Endothelial cell of umbilical vein (primary cell): ENCODE results near the gene C22orf23. TPM values are rescaled to one million over a fixed set of nuclear protein-coding genes. Genes with fewer than 3 reads are reported as not detected.
"Not testable (repeated sequence)": the region's sequence is repeated elsewhere in the genome, so short reads cannot be mapped to it uniquely, and the experiment has no call there.

Experiments used
- BruUV-seq: library from RNA; stranded (reverse); fragments of 400-500 nt; replicated peaks from 2 replicates; lab custom pipeline; 2021; lab: Mats Ljungman, UMichigan
- CTCF ChIA-PET: fragments of 300-600, 350-600 bp; sonication (Branson Sonifier 250); formaldehyde crosslinking; loops from one replicate; lab custom pipeline; 2021; ENCODE audit warnings: antibody characterized with exemption, inconsistent platforms; lab: Charles Lee
- POLR2A ChIA-PET: fragments of 300-600, 350-600 bp; sonication (Branson Sonifier 250); formaldehyde crosslinking; loops from one replicate; lab custom pipeline; 2021; ENCODE audit warnings: antibody characterized with exemption, inconsistent platforms; lab: Charles Lee
- DNase-seq: peaks from one replicate; pipeline ENCODE4 v3.0.0-alpha.2; 2011; ENCODE audit warnings: low read depth, low spot score
- FAIRE-seq: peaks from 2 replicates; lab custom pipeline; 2011; peaks lifted over from hg19 to GRCh38; lab: Jason Lieb, UNC
- H2AFZ ChIP-seq: 2 replicates; pipeline ENCODE4 v1.6.0; 2012; ENCODE audit warnings: low read depth, low read length, control low read depth, inconsistent platforms
- H3K27ac ChIP-seq: 2 replicates; pipeline ENCODE4 v1.5.1; 2011; ENCODE audit warnings: low read depth, mild to moderate bottlenecking, control low read depth, low read length, moderate library complexity; ENCODE audit not compliant: insufficient read depth
- H3K27me3 ChIP-seq, 2 experiments: 2 replicates each; pipeline versions ENCODE4 v1.6.0 to v1.6.1; 2011; ENCODE audit warnings: low read length in 2 of 2, mixed read lengths in 1 of 2; ENCODE audit not compliant: control insufficient read depth in 2 of 2, insufficient read depth in 2 of 2
- H3K36me3 ChIP-seq, 2 experiments: 2 replicates in 1 of 2; 3 replicates in 1 of 2; pipeline ENCODE4 v1.5.1; 2011; ENCODE audit warnings: low read length in 2 of 2, mild to moderate bottlenecking in 1 of 2, moderate library complexity in 1 of 2; ENCODE audit not compliant: control insufficient read depth in 2 of 2, insufficient read depth in 2 of 2; ENCODE audit errors: extremely low read depth in 1 of 2
- H3K4me1 ChIP-seq: 3 replicates; pipeline ENCODE4 v1.5.1; 2011; ENCODE audit warnings: mild to moderate bottlenecking, low read length; ENCODE audit not compliant: control insufficient read depth, insufficient read depth; ENCODE audit errors: extremely low read depth
- H3K4me2 ChIP-seq: 2 replicates; pipeline ENCODE4 v1.6.1; 2011; ENCODE audit warnings: low read length, control low read depth, mixed read lengths; ENCODE audit not compliant: insufficient read depth
- H3K4me3 ChIP-seq, 3 experiments: fragments of 200-600 bp in 1 of 3; sonication (generic), shearing (Covaris generic) in 1 of 3; replicated peaks in 1 of 3; 2 replicates each; pipeline ENCODE4 v1.5.1; 2011 to 2016; ENCODE audit warnings: control low read depth in 3 of 3, low read length in 3 of 3, mild to moderate bottlenecking in 2 of 3, inconsistent platforms in 1 of 3, low read depth in 1 of 3, moderate library complexity in 1 of 3; ENCODE audit not compliant: insufficient read depth in 1 of 3
- H3K79me2 ChIP-seq: 2 replicates; pipeline ENCODE4 v1.6.0; 2012; ENCODE audit warnings: low read length, inconsistent platforms; ENCODE audit not compliant: control insufficient read depth, insufficient read depth
- H3K9ac ChIP-seq: replicated peaks from 2 replicates; pipeline ENCODE3; 2011; ENCODE audit warnings: low read length, control low read depth; ENCODE audit not compliant: insufficient read depth; ENCODE audit errors: extremely low read depth
- H3K9me1 ChIP-seq: replicated peaks from 3 replicates; pipeline ENCODE4 v1.6.0; 2011; ENCODE audit warnings: mild to moderate bottlenecking, low read length; ENCODE audit not compliant: control insufficient read depth, insufficient read depth; ENCODE audit errors: extremely low read depth
- H3K9me3 ChIP-seq: replicated peaks from 2 replicates; pipeline ENCODE4 v1.5.1; 2012; ENCODE audit warnings: low read length, inconsistent platforms; ENCODE audit not compliant: control insufficient read depth, insufficient read depth
- H4K20me1 ChIP-seq: replicated peaks from 2 replicates; pipeline ENCODE3; 2011; ENCODE audit warnings: mild to moderate bottlenecking, low read length; ENCODE audit not compliant: control insufficient read depth, insufficient read depth; ENCODE audit errors: extremely low read depth
- CTCF ChIP-seq, 2 donors: IDR thresholded peaks; 1 replicate in 1 of 2; 2 replicates in 1 of 2; pipeline ENCODE4 v1.5.1; 2011; ENCODE audit warnings: low read length in 2 of 2, mild to moderate bottlenecking in 2 of 2, moderate library complexity in 2 of 2, control low read depth in 1 of 2, inconsistent platforms in 1 of 2, low read depth in 1 of 2; ENCODE audit not compliant: insufficient read depth in 1 of 2; ENCODE audit errors: extremely low read depth in 1 of 2
- EZH2 ChIP-seq: IDR thresholded peaks from 2 replicates; pipeline ENCODE4 v1.6.1; 2012; ENCODE audit warnings: borderline replicate concordance, low read depth, mild to moderate bottlenecking, moderate library complexity, low read length, inconsistent platforms; ENCODE audit not compliant: severe bottlenecking
- FOS ChIP-seq: IDR thresholded peaks from 2 replicates; pipeline ENCODE4 v1.6.1; 2011; ENCODE audit warnings: mild to moderate bottlenecking, low read length, moderate library complexity, borderline replicate concordance; ENCODE audit not compliant: insufficient read depth
- GATA2 ChIP-seq: IDR thresholded peaks from 2 replicates; pipeline ENCODE4 v1.7.0; 2011; ENCODE audit warnings: low read depth, mild to moderate bottlenecking, moderate library complexity, mixed read lengths, low read length; ENCODE audit not compliant: insufficient read length, insufficient read depth
- JUN ChIP-seq: IDR thresholded peaks from 2 replicates; pipeline ENCODE4 v1.6.1; 2011; ENCODE audit warnings: borderline replicate concordance, low read depth; ENCODE audit not compliant: insufficient read length, insufficient read depth
- MAX ChIP-seq: IDR thresholded peaks from 2 replicates; pipeline ENCODE4 v1.6.1; 2011; ENCODE audit not compliant: insufficient read depth, insufficient read length
- MYC ChIP-seq: IDR thresholded peaks from one replicate; pipeline ENCODE4 v1.6.1; 2011; ENCODE audit warnings: mild to moderate bottlenecking, low read depth, low read length
- POLR2A ChIP-seq: IDR thresholded peaks from 2 replicates; pipeline ENCODE4 v1.6.1; 2012; ENCODE audit warnings: low read depth, mild to moderate bottlenecking, control low read depth, low read length
- POLR2AphosphoS5 ChIP-seq: IDR thresholded peaks from 2 replicates; pipeline ENCODE4 v1.6.1; 2012; ENCODE audit warnings: low read depth, mild to moderate bottlenecking, control low read depth, low read length, moderate library complexity; ENCODE audit not compliant: insufficient read depth
- dilution Hi-C: fragments of 300-500 bp; cut with MboI; formaldehyde crosslinking; loops from one replicate; pipeline ENCODE4 v1.15.0; 2019; ENCODE audit warnings: low sequenced_read_pairs; ENCODE audit not compliant: extremely low pct_ligation_motif_present
- intact Hi-C: fragments of 100-400 bp; cut with micrococcal nuclease; formaldehyde crosslinking; loops from one replicate; pipeline ENCODE4 v1.10.0; 2022
- polyA plus RNA-seq, 4 experiments: library from polyadenylated mRNA; depleted of rRNA in 3 of 4; stranded (reverse) in 3 of 4; unstranded in 1 of 4; fragments of >200 nt; gene quantifications; 2 replicates each; pipeline versions ENCODE4 v1.2.1 to v1.2.3, GENCODE V29; 2011 to 2012; ENCODE audit warnings: missing spikeins in 1 of 4
- total RNA-seq: library from RNA; stranded (reverse); gene quantifications from 2 replicates; pipeline ENCODE4 v1.2.3, GENCODE V29; 2021

C22orf23 gene
- total and polyA plus RNA-seq, 2 donors (not counting 3 experiments of a cell fraction or from before 2014, with no cell fraction given) = 0.23 to 0.44 TPM

- H3K4me2 ChIP-seq = peak overlapping the region; percentile 93
- peaks cover 15% of the 10 kb centered on the region for H3K79me2 ChIP-seq
- FAIRE-seq (peak; percentile 43), DNase-seq (no peak)
- no peak overlapping the region for H3K27ac ChIP-seq
- TF ChIP-seq POLR2AphosphoS5 (no peak), MAX (no peak), FOS (no peak), POLR2A (no peak), EZH2 (no peak), MYC (no peak), JUN (no peak), CTCF (IDR thresholded peaks at IDR 0.05; ENCODE audit: extremely low read depth in 1 of 2, insufficient read depth in 1 of 2, low read depth in 1 of 2, low read length in 2 of 2) (no peak), GATA2 (no peak)
- H3K4me1 ChIP-seq = peaks cover 14% of the 10 kb centered on the region
- peak overlapping the region; percentile 77 for H3K9ac ChIP-seq
- peak overlapping the region; percentile 7 to 96 (median 54) for H3K4me3 ChIP-seq
- POLR2A ChIA-PET = interaction anchor here (0.9 kb wide), 1 partner anchor 16 kb away, joined by 3 read pairs; no protein-coding TSS in a partner anchor
- H4K20me1 ChIP-seq = no peaks in the 10 kb centered on the region
- CTCF ChIA-PET = interaction anchor here (0.9 to 1.3 kb wide), 6 partner anchors 13 to 136 kb away, joined by 3 to 6 read pairs (median 4); partner anchors contain the start of gene MICALL1
- peaks cover 7 to 12% of the 10 kb centered on the region in 2 experiments for H3K36me3 ChIP-seq
- H3K9me3 ChIP-seq = no peaks in the 10 kb centered on the region
- no peaks in the 10 kb centered on the region for H3K27me3 ChIP-seq
- TSS peak; percentile 28 for BruUV-seq
- H2AFZ ChIP-seq = peak overlapping the region; percentile 42
- intact Hi-C loops (loop anchor here (2.0 to 5.0 kb wide), 3 partner anchors 18 to 136 kb away; partner anchors contain the start of gene MICALL1), dilution Hi-C loops (no loop called here)
- H3K9me1 ChIP-seq = no peaks in the 10 kb centered on the region
Measured at GRCh38 chr22:37953062-37953436, 352 bp downstream of the C22orf23 start.

- H3K4me2 ChIP-seq = peak overlapping the region; percentile 93
- H3K4me1 ChIP-seq = peaks cover 14% of the 10 kb centered on the region
- H3K9me1 ChIP-seq, FAIRE-seq, H3K27ac ChIP-seq, H4K20me1 ChIP-seq, H3K9me3 ChIP-seq, BruUV-seq, DNase-seq, H3K27me3 ChIP-seq, dilution Hi-C loops: not testable (repeated sequence)
- H3K36me3 ChIP-seq = peaks cover 7 to 11% of the 10 kb centered on the region in 2 experiments
- intact Hi-C loops = loop anchor here (2.0 to 5.0 kb wide), 3 partner anchors 18 to 135 kb away; partner anchors contain the start of gene MICALL1
- ChIA-PET POLR2A (interaction anchor here (0.7 kb wide), 1 partner anchor 9 kb away, joined by 6 read pairs; no protein-coding TSS in a partner anchor), CTCF (interaction anchor here (1.3 to 1.5 kb wide), 2 partner anchors 13 to 135 kb away, joined by 4 to 7 read pairs; no protein-coding TSS in a partner anchor)
- peak overlapping the region; percentile 42 for H2AFZ ChIP-seq
- peak overlapping the region in 2 of 3 experiments; percentile 54 to 96 for H3K4me3 ChIP-seq
- H3K9ac ChIP-seq = peak overlapping the region; percentile 77
- peaks cover 15% of the 10 kb centered on the region for H3K79me2 ChIP-seq
Measured at GRCh38 chr22:37952629-37953028, 772 bp downstream of the C22orf23 start.
